Thyroid gland (tissue), 4 donors: Measurements from ENCODE around the gene ECSCR. TPM values are rescaled to one million over a fixed set of nuclear protein-coding genes. Genes with fewer than 3 reads are reported as not detected.

Source experiments
- DNase-seq, 2 donors: peaks; one replicate each; pipeline ENCODE4 v3.0.0-alpha.2; 2019
- H3K27ac ChIP-seq, 3 donors: fragments of 200-600 bp; sonication (generic); 1 replicate in 2 of 3; 2 replicates in 1 of 3; pipeline ENCODE4 v1.5.1; 2016 to 2019; ENCODE audit warnings: mild to moderate bottlenecking in 1 of 3, moderate library complexity in 1 of 3
- H3K27me3 ChIP-seq: fragments of 200-600 bp; sonication (generic); one replicate; pipeline ENCODE4 v1.5.1; 2019
- H3K36me3 ChIP-seq, 2 donors: fragments of 200-600 bp; sonication (generic); one replicate each; pipeline ENCODE4 v1.5.1; 2016 to 2019
- H3K4me1 ChIP-seq, 2 donors: fragments of 200-600 bp; sonication (generic); one replicate each; pipeline ENCODE4 v1.5.1; 2017 to 2019
- H3K4me3 ChIP-seq, 3 donors: fragments of 200-600 bp; sonication (generic); replicated peaks in 1 of 3; 1 replicate in 2 of 3; 2 replicates in 1 of 3; pipeline ENCODE4 v1.5.1; 2016; ENCODE audit warnings: mild to moderate bottlenecking in 1 of 3
- H3K9me3 ChIP-seq: fragments of 200-600 bp; sonication (generic); one replicate; pipeline ENCODE4 v1.5.1; 2017
- CTCF ChIP-seq, 6 experiments: fragments of 200-600 bp in 3 of 6; fragments of 450-650 bp in 3 of 6; sonication (generic) in 3 of 6; IDR thresholded peaks; one replicate each; pipeline ENCODE4 v1.5.1; 2016 to 2019; ENCODE audit warnings: antibody characterized with exemption in 6 of 6, mild to moderate bottlenecking in 2 of 6, inconsistent platforms in 1 of 6, moderate library complexity in 1 of 6
- POLR2A ChIP-seq, 2 donors: fragments of 450-650 bp; IDR thresholded peaks; one replicate each; pipeline ENCODE4 v1.6.1; 2017; ENCODE audit warnings: antibody characterized with exemption in 2 of 2, mild to moderate bottlenecking in 2 of 2, moderate library complexity in 1 of 2
- WGBS, 2 donors: methylation state at CpG; one replicate each; pipeline ENCODE4 v1.1.5; 2017; 5-methylcytosine and 5-hydroxymethylcytosine counted together
- intact Hi-C: fragments of 100-400 bp; cut with DNase I; formaldehyde crosslinking; loops from one replicate; pipeline ENCODE4 v1.15.1; 2023
- total RNA-seq, 4 donors: library from RNA; depleted of rRNA; stranded (reverse); fragments of >200 nt; gene quantifications; one replicate each; pipeline ENCODE4 v1.2.3, GENCODE V29; 2016

ECSCR gene
- total RNA-seq, 4 donors from 2014 or later = 26.7 to 46.2 (median 31.4) TPM

- no peak for DNase-seq
- H3K4me3 ChIP-seq = no peak overlapping the region
- H3K27me3 ChIP-seq = no peaks in the 10 kb centered on the region
- H3K9me3 ChIP-seq = no peaks in the 10 kb centered on the region
- H3K4me1 ChIP-seq = no peaks in the 10 kb centered on the region
- H3K36me3 ChIP-seq = peaks cover 0 to 11% of the 10 kb centered on the region in 2 donors
- TF ChIP-seq POLR2A (IDR thresholded peaks at IDR 0.05) (no peak), CTCF (IDR thresholded peaks at IDR 0.05) (no peak)
- no peak overlapping the region for H3K27ac ChIP-seq
- WGBS, 2 donors = 86 to 92% methylated on average over 2 of the region's 2 CpGs
- intact Hi-C loops = no loop called here
These were observed 32.5 kb downstream of the ECSCR start for GRCh38 chr5:139430015-139430414.

- H3K4me3 ChIP-seq = no peak overlapping the region
- no peaks in the 10 kb centered on the region for H3K4me1 ChIP-seq
- TF ChIP-seq CTCF (IDR thresholded peaks at IDR 0.05) = no peak
- no peak for TF ChIP-seq POLR2A (IDR thresholded peaks at IDR 0.05)
- WGBS, 2 donors = 81 to 82% methylated on average over 8 of the region's 8 CpGs
- peaks cover 0 to 14% of the 10 kb centered on the region in 2 donors for H3K36me3 ChIP-seq
- H3K27ac ChIP-seq = no peak overlapping the region
- intact Hi-C loops = loop anchor here (10.0 kb wide), 1 partner anchor 338 kb away; no protein-coding TSS in a partner anchor
- no peak for DNase-seq
- no peaks in the 10 kb centered on the region for H3K9me3 ChIP-seq
- no peaks in the 10 kb centered on the region for H3K27me3 ChIP-seq
These were observed 36.2 kb downstream of the ECSCR start for GRCh38 chr5:139426203-139426885.

- H3K36me3 ChIP-seq = peaks cover 0 to 14% of the 10 kb centered on the region in 2 donors
- TF ChIP-seq CTCF (IDR thresholded peaks at IDR 0.05) (no peak), POLR2A (IDR thresholded peaks at IDR 0.05) (no peak)
These were observed 37.0 kb downstream of the ECSCR start for GRCh38 chr5:139425497-139425896.

GRCh38 chr5:139422307-139422893, 40.1 kb downstream of the ECSCR start:
- peaks cover 0 to 9% of the 10 kb centered on the region in 2 donors for H3K36me3 ChIP-seq

More at GRCh38 chr5:139425497-139425896, 37.0 kb downstream of the ECSCR start:
- no peak overlapping the region for H3K27ac ChIP-seq
- H3K4me3 ChIP-seq = no peak overlapping the region
- intact Hi-C loops = loop anchor here (10.0 kb wide), 1 partner anchor 339 kb away; no protein-coding TSS in a partner anchor
- 92 to 96% methylated on average over 5 of the region's 5 CpGs for WGBS, 2 donors
- H3K4me1 ChIP-seq = no peaks in the 10 kb centered on the region
- no peaks in the 10 kb centered on the region for H3K9me3 ChIP-seq
- DNase-seq = no peak
- H3K27me3 ChIP-seq = no peaks in the 10 kb centered on the region

More at GRCh38 chr5:139422307-139422893, 40.1 kb downstream of the ECSCR start:
- intact Hi-C loops = loop anchor here (2.0 to 10.0 kb wide), 2 partner anchors 92 to 342 kb away; no protein-coding TSS in a partner anchor
- Histone ChIP-seq H3K4me1 (peaks cover 10 to 13% of the 10 kb centered on the region in 2 donors), H3K9me3 (no peaks in the 10 kb centered on the region), H3K4me3 (no peak overlapping the region), H3K27me3 (no peaks in the 10 kb centered on the region), H3K27ac (no peak overlapping the region)
- peak in 1 of 2 donors; percentile 18 for DNase-seq
- TF ChIP-seq POLR2A (IDR thresholded peaks at IDR 0.05) = no peak
- peak in 5 of 6 experiments; percentile 49 to 92 (median 83) for TF ChIP-seq CTCF (IDR thresholded peaks at IDR 0.05)
- WGBS, 2 donors = 46 to 47% methylated on average over 5 of the region's 5 CpGs
